ENCODE data around the gene CD48.

DNA sequence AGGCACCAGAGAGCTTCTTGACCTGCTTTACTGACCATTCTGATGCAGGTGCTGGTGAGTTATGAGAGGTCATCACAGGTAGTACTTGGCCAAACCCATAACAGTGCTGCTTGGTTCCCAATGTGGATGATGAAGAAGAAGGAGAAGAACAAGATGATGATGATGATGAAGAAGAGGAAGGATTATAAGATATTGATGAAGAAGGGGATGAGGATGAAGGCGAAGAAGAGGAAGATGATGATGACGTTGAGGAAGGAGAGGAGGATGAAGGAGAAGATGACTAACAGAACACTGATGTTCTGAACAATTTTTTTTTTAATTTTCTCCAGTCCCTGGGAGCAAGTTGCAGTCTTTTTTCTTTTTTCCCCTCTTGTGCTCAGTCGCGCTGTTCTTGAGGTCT is 40.9 kb downstream of the CD48 start:
- TF ChIP-seq, protein P1, sequence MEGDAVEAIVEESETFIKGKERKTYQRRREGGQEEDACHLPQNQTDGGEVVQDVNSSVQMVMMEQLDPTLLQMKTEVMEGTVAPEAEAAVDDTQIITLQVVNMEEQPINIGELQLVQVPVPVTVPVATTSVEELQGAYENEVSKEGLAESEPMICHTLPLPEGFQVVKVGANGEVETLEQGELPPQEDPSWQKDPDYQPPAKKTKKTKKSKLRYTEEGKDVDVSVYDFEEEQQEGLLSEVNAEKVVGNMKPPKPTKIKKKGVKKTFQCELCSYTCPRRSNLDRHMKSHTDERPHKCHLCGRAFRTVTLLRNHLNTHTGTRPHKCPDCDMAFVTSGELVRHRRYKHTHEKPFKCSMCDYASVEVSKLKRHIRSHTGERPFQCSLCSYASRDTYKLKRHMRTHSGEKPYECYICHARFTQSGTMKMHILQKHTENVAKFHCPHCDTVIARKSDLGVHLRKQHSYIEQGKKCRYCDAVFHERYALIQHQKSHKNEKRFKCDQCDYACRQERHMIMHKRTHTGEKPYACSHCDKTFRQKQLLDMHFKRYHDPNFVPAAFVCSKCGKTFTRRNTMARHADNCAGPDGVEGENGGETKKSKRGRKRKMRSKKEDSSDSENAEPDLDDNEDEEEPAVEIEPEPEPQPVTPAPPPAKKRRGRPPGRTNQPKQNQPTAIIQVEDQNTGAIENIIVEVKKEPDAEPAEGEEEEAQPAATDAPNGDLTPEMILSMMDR (IDR thresholded peaks at IDR 0.05): no peak
- TF ChIP-seq POLR2A (IDR thresholded peaks at IDR 0.05): no peak
- no peak for TF ChIP-seq EP300 (IDR thresholded peaks at IDR 0.05)
- no peak for TF ChIP-seq POLR2AphosphoS5 (IDR thresholded peaks at IDR 0.05)
